Measurements from ENCODE around the gene TNKS2.
A peak's percentile ranks its signal among the peaks of the same experiment; 100 is the strongest.

Gene TNKS2

DNA sequence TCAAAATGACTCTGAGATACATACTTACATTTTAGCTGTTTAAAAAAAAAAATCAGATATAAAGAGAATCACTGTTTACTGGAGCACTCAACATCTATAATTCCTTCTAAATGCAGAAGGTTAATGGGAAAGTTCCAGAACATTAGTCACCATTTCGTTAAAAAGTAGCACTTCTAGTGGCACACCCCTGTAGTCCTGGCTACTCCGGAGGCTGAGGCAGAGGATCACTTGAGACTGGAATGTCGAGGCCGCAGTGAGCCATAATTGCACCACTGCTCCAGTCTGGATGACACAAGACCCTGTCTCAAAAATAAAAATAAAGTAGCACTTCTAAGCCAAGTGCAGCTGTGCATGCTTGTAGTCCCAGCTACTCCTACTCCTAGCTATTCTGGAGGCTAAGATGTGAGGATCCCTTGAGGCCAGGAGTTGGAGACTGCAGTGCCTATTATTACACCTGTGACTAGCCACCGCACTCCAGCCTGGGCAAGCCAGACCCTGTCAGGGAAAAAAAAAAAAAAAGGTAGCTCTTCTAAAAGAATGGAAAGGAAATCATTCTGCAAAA is 108.9 kb downstream of the TNKS2 start:
- TF ChIP-seq, protein P1, sequence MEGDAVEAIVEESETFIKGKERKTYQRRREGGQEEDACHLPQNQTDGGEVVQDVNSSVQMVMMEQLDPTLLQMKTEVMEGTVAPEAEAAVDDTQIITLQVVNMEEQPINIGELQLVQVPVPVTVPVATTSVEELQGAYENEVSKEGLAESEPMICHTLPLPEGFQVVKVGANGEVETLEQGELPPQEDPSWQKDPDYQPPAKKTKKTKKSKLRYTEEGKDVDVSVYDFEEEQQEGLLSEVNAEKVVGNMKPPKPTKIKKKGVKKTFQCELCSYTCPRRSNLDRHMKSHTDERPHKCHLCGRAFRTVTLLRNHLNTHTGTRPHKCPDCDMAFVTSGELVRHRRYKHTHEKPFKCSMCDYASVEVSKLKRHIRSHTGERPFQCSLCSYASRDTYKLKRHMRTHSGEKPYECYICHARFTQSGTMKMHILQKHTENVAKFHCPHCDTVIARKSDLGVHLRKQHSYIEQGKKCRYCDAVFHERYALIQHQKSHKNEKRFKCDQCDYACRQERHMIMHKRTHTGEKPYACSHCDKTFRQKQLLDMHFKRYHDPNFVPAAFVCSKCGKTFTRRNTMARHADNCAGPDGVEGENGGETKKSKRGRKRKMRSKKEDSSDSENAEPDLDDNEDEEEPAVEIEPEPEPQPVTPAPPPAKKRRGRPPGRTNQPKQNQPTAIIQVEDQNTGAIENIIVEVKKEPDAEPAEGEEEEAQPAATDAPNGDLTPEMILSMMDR (conservative IDR thresholded peaks at IDR 0.05; ENCODE audit: control insufficient read depth, insufficient read depth, low read depth, low read length), result no peak
- H3K4me3 ChIP-seq (ENCODE audit: control insufficient read depth, low read depth, low read length), result no peak overlapping the region
- peak; percentile 33 for DNase-seq (ENCODE audit: low read depth)

DNA sequence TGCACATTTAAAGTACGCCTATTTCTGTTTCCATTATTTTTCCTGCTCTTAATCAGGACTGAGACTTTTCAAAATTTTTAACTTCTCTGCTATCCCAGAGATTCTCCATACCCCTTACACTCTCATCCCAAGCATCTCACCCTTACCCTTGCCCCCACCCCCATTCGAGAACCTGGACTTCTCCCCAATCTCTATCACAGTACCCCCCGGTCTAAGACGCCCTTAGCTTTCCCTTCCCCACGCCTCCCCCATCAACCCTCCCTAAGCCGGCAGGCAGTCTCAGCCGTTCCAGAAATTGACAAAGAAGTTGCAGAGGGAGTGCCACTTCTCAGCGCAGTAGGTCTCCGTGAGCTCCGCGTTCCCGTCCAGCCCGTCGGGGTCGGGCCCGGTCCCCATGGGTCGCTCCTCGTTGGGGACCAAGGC is 109.7 kb downstream of the TNKS2 start:
- no peak for DNase-seq (ENCODE audit: low read depth)
- peak overlapping the region; percentile 61 for H3K4me3 ChIP-seq (ENCODE audit: control insufficient read depth, low read depth, low read length)
- TF ChIP-seq, protein P1 (conservative IDR thresholded peaks at IDR 0.05; ENCODE audit: control insufficient read depth, insufficient read depth, low read depth, low read length), result no peak

DNA sequence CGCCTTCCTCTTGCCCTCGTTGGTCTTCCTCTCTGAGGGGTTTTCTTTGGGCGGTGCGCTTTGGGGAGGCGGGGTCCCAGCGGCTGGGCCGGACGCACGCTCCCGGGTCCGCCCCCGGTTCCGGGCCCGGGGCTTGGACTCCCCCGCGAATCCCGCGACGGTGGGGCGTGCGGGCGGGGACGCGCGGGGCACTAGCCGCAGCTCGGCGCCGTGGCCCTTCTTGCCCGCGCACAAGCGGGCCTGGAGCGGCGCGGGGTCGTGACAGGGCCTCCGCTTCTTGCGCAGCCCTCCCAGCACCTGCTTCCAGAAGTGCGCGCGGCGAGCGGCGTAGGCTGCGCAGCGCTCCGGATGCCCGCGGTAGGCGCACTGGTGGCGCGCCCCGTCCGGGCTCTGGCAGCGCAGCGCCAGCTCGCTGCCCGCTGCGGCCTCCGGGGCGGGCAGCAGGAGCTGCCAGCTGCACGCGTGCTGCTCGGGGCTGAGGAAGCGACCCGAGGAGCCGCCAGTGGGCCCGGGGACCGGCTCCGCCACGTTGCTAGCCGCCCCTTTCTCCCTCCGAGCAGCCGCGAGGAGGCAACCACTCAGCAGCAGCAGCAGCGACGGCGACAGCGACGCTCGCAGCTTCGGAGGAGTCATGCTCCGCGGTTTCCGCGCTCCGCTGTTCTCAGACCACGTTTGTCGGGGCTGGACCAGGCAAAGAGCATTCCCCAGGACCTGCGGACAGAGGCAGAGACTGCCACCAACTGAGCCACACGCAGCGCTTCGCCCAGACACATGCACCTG is 110.3 kb downstream of the TNKS2 start:
- peak; percentile 59 for DNase-seq (ENCODE audit: low read depth)
- peak overlapping the region; percentile 61 for H3K4me3 ChIP-seq (ENCODE audit: control insufficient read depth, low read depth, low read length)

DNA sequence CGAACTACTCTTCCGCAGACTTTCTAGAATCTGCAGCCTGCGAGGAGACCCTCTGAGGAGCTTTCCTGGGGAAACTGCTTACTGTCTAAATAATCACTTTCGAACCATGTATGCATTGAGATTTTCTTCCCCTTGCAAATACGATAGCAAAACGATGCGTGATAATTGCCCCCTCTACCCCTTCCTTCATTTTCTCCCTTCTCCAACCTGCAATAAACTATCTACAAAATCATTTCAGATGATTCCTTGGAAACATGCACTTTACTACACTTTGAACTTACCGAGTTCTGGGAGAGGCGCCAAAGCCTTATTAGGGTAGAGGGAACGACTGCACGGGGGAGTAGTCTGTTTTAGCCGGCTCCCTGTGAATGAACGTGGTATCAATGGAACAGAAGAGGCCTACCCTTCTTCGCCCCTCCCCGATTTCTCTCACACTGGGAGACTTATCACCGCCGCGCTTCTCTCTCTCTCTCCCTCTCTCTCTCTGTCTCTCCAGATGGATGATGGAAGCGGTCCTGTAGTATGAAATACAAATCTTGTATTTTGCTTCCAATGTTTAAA is 111.0 kb downstream of the TNKS2 start, which contains the start of gene FGFBP3:
FGFBP3 (minus strand) TSS at position 370 of the 561 bp plus-strand sequence. CDS start 517 bp downstream, outside the sequence.
- H3K4me3 ChIP-seq (ENCODE audit: control insufficient read depth, low read depth, low read length), result peak within 1 kb of the TSS; percentile 61
- TF ChIP-seq, protein P1 (conservative IDR thresholded peaks at IDR 0.05; ENCODE audit: control insufficient read depth, insufficient read depth, low read depth, low read length), result no peak
- DNase-seq (ENCODE audit: low read depth), result peak; percentile 44

More for the DNA sequence above, 110.3 kb downstream of the TNKS2 start:
- TF ChIP-seq, protein P1 (conservative IDR thresholded peaks at IDR 0.05; ENCODE audit: control insufficient read depth, insufficient read depth, low read depth, low read length), result peak; percentile 22

DNA sequence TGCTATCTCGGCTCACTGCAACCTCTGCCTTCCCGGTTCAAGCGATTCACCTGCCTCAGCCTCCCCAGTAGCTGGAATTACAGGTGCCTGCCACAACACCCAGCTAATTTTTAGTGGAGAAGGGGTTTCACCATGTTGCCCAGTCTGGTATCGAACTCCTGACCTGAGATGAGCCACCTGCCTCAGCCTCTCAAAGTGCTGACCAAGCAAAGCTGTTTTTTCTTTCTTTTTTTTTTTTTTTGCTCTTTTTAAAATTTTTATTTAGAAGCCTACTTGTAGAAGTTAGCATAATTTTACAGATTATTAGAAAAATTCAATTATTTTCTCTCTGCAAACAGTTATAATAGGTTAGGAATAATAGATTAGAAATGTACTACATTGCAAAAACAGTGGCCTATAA is 112.2 kb downstream of the TNKS2 start:
- no peak for DNase-seq (ENCODE audit: low read depth)
- TF ChIP-seq, protein P1 (conservative IDR thresholded peaks at IDR 0.05; ENCODE audit: control insufficient read depth, insufficient read depth, low read depth, low read length), result no peak
- no peak overlapping the region for H3K4me3 ChIP-seq (ENCODE audit: control insufficient read depth, low read depth, low read length)
